Suprapubic skin (tissue), 4 donors: ENCODE data around the gene ANO4. TPM values are rescaled to one million over a fixed set of nuclear protein-coding genes. Genes with fewer than 3 reads are reported as not detected.
"Not testable (repeated sequence)": the region's sequence is repeated elsewhere in the genome, so short reads cannot be mapped to it uniquely, and the experiment has no call there.

Experiments
- DNase-seq, 2 donors: peaks; one replicate each; pipeline ENCODE4 v3.0.0-alpha.2; 2019; ENCODE audit warnings: low spot score in 2 of 2
- H3K27ac ChIP-seq: fragments of 200-600 bp; sonication (generic); one replicate; pipeline ENCODE4 v1.5.1; 2019
- H3K27me3 ChIP-seq: fragments of 200-600 bp; sonication (generic); one replicate; pipeline ENCODE4 v1.5.1; 2019
- H3K36me3 ChIP-seq: fragments of 200-600 bp; sonication (generic); one replicate; pipeline ENCODE4 v1.5.1; 2019
- H3K4me1 ChIP-seq: fragments of 200-600 bp; sonication (generic); one replicate; pipeline ENCODE4 v1.5.1; 2019
- H3K4me3 ChIP-seq: fragments of 200-600 bp; sonication (generic); one replicate; pipeline ENCODE4 v1.5.1; 2019; ENCODE audit warnings: mild to moderate bottlenecking
- H3K9me3 ChIP-seq: fragments of 200-600 bp; sonication (generic); one replicate; pipeline ENCODE4 v1.5.1; 2019
- EP300 ChIP-seq: sonication (generic); formaldehyde crosslinking; IDR thresholded peaks from one replicate; pipeline ENCODE4 v1.6.1; 2017; ENCODE audit warnings: antibody characterized with exemption
- POLR2A ChIP-seq, 2 donors: fragments of 450-650 bp; IDR thresholded peaks; one replicate each; pipeline ENCODE4 v1.6.1; 2017; ENCODE audit warnings: antibody characterized with exemption in 2 of 2, mild to moderate bottlenecking in 2 of 2, moderate library complexity in 2 of 2
- POLR2AphosphoS5 ChIP-seq, 3 donors: sonication (generic); formaldehyde crosslinking; IDR thresholded peaks; one replicate each; pipeline ENCODE4 v1.6.1; 2017; ENCODE audit warnings: antibody characterized with exemption in 3 of 3
- WGBS: methylation state at CpG from one replicate; pipeline ENCODE4 v1.1.5; 2018; 5-methylcytosine and 5-hydroxymethylcytosine counted together
- total RNA-seq, 4 donors: library from RNA; depleted of rRNA; stranded (reverse); fragments of >200 nt; gene quantifications; one replicate each; pipeline ENCODE4 v1.1.0, GENCODE V29; 2016
- TF ChIP-seq, protein P1 (sequence below), 2 donors: fragments of 200-600 bp in 1 of 2; fragments of 450-650 bp in 1 of 2; sonication (generic) in 1 of 2; IDR thresholded peaks; one replicate each; pipeline ENCODE4 v1.5.1; 2016 to 2019; ENCODE audit warnings: antibody characterized with exemption in 2 of 2, mild to moderate bottlenecking in 1 of 2, moderate library complexity in 1 of 2

The ANO4 gene
- total RNA-seq, 4 donors from 2014 or later, result 0.30 to 1.2 TPM; not detected in 2

DNA sequence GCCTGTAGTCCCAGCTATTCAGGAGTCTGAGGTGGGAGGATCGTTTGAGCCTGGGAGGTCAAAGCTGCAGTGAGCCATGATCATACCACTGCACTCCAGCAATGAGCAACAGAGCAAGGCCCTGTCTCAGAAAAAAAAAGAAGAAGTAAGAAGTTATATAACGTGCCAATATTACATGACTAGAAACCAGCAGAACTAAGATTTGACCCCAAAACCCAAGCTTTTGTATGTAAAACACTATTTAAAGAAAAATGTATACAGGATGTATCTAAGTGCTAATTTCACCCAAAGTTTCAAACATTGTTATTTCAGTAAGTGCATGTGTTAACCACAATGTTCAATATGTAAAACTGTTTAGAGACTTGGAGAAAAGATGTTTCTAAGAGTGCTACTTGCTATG, 320.8 kb downstream of the ANO4 start:
- WGBS, result 68% methylated on average over 2 of the region's 2 CpGs
- Histone ChIP-seq H3K27ac (no peak overlapping the region), H3K36me3 (no peaks in the 10 kb centered on the region), H3K4me1 (no peaks in the 10 kb centered on the region), H3K27me3 (no peaks in the 10 kb centered on the region), H3K9me3 (no peaks in the 10 kb centered on the region), H3K4me3 (no peak overlapping the region)
- DNase-seq, result no peak
- TF ChIP-seq POLR2A (IDR thresholded peaks at IDR 0.05), result no peak
- TF ChIP-seq EP300, result no peak
- no peak for TF ChIP-seq POLR2AphosphoS5 (IDR thresholded peaks at IDR 0.05)
- TF ChIP-seq, protein P1, sequence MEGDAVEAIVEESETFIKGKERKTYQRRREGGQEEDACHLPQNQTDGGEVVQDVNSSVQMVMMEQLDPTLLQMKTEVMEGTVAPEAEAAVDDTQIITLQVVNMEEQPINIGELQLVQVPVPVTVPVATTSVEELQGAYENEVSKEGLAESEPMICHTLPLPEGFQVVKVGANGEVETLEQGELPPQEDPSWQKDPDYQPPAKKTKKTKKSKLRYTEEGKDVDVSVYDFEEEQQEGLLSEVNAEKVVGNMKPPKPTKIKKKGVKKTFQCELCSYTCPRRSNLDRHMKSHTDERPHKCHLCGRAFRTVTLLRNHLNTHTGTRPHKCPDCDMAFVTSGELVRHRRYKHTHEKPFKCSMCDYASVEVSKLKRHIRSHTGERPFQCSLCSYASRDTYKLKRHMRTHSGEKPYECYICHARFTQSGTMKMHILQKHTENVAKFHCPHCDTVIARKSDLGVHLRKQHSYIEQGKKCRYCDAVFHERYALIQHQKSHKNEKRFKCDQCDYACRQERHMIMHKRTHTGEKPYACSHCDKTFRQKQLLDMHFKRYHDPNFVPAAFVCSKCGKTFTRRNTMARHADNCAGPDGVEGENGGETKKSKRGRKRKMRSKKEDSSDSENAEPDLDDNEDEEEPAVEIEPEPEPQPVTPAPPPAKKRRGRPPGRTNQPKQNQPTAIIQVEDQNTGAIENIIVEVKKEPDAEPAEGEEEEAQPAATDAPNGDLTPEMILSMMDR (IDR thresholded peaks at IDR 0.05), result no peak

DNA sequence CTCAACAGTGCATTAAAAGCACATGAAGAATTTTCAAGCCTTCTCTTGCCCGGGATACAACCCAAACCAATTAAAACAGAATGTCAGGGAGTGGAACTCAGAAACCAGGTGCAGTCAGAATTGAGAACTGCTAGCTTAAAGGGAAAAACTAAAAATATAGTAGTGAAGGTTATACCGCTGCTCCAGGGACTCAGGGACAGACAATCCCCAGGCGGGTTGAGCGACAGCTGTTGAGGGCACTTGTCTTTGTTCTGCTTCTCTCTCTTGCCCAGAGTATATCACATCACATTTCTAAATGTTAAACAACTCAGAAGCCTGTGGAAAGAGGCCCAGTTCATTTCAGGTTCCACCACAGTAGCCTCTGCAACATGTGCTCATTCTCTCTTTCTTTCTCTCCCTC, 322.3 kb downstream of the ANO4 start:
- no peaks in the 10 kb centered on the region for H3K4me1 ChIP-seq
- no peak overlapping the region for H3K4me3 ChIP-seq
- no peaks in the 10 kb centered on the region for H3K9me3 ChIP-seq
- TF ChIP-seq POLR2A (IDR thresholded peaks at IDR 0.05) (no peak), EP300 (no peak), POLR2AphosphoS5 (IDR thresholded peaks at IDR 0.05) (no peak)
- TF ChIP-seq, protein P1 (IDR thresholded peaks at IDR 0.05), result no peak
- no peak for DNase-seq
- WGBS, result 62% methylated on average over 4 of the region's 4 CpGs
- no peaks in the 10 kb centered on the region for H3K36me3 ChIP-seq
- H3K27ac ChIP-seq, result no peak overlapping the region
- H3K27me3 ChIP-seq, result no peaks in the 10 kb centered on the region

DNA sequence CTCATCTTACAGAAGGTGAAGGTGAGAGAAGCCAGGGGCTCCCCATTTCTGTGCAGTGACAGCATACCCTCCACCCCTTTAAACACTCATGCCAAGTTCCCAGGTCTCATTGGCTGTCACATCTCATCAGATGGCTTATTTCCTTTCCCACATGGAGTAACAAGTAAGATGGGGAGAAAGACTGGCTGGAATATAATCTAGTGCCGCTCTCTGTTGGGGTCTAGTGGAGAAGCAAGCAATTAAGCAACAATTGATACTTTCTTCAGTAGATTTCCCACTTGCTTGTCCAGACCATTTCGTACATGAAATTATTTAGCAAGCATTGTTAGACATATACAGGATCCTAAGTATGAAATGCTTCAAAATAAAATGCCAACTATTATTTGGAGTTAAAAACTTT, 323.3 kb downstream of the ANO4 start:
- H3K27ac ChIP-seq, result no peak overlapping the region
- H3K36me3 ChIP-seq, result no peaks in the 10 kb centered on the region
- TF ChIP-seq EP300 (no peak), POLR2A (IDR thresholded peaks at IDR 0.05) (no peak), POLR2AphosphoS5 (IDR thresholded peaks at IDR 0.05) (no peak)
- TF ChIP-seq, protein P1 (IDR thresholded peaks at IDR 0.05), result no peak
- no peak overlapping the region for H3K4me3 ChIP-seq
- WGBS, result 87% methylated on average over 2 of the region's 2 CpGs
- no peaks in the 10 kb centered on the region for H3K27me3 ChIP-seq
- H3K9me3 ChIP-seq, result no peaks in the 10 kb centered on the region
- DNase-seq, result no peak
- H3K4me1 ChIP-seq, result no peaks in the 10 kb centered on the region

DNA sequence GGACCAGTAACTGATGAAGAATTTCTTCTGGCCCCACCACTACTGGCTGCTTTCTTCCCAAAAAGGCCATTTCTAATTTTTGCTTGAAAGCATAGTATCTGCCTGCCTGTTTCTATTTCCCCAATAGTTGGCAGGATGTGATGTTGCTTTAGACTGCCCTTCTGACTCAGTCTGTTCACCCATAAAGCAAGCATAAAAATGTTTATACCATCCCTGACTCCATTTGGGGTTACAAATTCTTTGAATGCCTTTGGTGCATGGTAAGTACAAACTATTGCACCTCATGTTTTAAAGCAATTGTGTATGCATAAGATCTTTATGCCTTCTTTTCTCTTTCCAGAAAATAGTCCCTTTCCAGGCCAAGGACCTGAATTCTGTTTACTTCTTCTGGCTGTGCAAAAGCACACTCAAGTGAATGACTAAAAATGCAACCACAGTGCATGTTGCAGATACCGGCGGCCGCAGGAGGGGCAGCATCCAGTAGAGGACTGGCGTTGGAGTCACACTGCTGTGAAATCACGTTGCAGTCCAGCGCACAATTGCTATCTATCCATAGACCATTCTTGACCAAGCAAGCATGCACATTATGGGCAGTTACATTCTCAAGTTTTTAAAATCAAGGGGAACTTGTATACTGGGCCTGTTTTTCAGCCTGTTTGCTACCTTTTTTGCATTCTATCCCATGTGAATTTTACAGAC, 333.1 kb downstream of the ANO4 start:
- no peaks in the 10 kb centered on the region for H3K36me3 ChIP-seq
- H3K4me1 ChIP-seq, result no peaks in the 10 kb centered on the region
- H3K27ac ChIP-seq, result no peak overlapping the region
- H3K27me3 ChIP-seq, result no peaks in the 10 kb centered on the region
- DNase-seq, result no peak
- H3K4me3 ChIP-seq, result no peak overlapping the region
- H3K9me3 ChIP-seq, result no peaks in the 10 kb centered on the region
- 95% methylated on average over 6 of the region's 6 CpGs for WGBS
- TF ChIP-seq POLR2A (IDR thresholded peaks at IDR 0.05) (no peak), POLR2AphosphoS5 (IDR thresholded peaks at IDR 0.05) (no peak), EP300 (no peak)
- TF ChIP-seq, protein P1 (IDR thresholded peaks at IDR 0.05), result no peak

DNA sequence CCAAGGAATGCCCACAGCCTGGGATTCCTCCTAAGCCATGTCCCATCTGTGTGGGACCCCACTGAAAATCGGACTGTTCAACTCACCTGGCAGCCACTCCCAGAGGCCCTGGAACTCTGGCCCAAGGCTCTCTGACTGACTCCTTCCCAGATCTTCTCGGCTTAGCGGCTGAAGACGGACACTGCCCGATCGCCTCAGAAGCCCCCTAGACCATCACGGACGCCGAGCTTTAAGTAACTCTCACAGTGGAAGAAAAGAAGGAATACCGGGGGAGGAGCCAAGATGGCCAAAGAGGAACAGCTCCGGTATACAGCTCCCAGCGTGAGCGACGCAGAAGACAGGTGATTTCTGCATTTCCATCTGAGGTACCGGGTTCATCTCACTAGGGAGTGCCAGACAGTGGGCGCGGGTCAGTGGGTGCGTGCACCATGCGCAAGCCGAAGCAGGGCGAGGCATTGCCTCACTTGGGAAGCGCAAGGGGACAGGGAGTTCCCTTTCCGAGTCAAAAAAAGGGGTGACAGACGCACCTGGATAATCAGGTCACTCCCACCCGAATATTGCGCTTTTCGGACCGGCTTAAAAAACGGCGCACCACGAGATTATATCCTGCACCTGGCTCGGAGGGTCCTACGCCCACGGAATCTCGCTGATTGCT, 351.3 kb downstream of the ANO4 start:
- not testable (repeated sequence) for H3K4me3 ChIP-seq, H3K4me1 ChIP-seq, H3K27ac ChIP-seq, H3K36me3 ChIP-seq, H3K27me3 ChIP-seq, H3K9me3 ChIP-seq, DNase-seq
- 89% methylated on average over 35 of the region's 35 CpGs for WGBS
